Activated T-helper 2 cell treated with anti-CD3 and anti-CD28 coated beads, Interferon-gamma antibody, Interleukin-2, Interleukin-4, amounts not matched to agents 10 μg/mL and 5 μg/mL and 100 μg/mL, durations not matched to agents 14 hours and 24 hours and 36 hours (primary cell): ENCODE data around the gene DAZAP1. TPM values are rescaled to one million over a fixed set of nuclear protein-coding genes. Genes with fewer than 3 reads are reported as not detected.
A peak's percentile ranks its signal among the peaks of the same experiment; 100 is the strongest.

Experiments
- DNase-seq: peaks from one replicate; pipeline ENCODE4 v3.0.0; 2021; ENCODE audit warnings: low spot score
- H3K27ac Mint-ChIP-seq: one replicate; pipeline ENCODE4 v1.8.0; 2021; ENCODE audit warnings: mixed read lengths
- H3K27me3 Mint-ChIP-seq: one replicate; pipeline ENCODE4 v1.8.0; 2021; ENCODE audit warnings: low read depth, mixed read lengths
- H3K36me3 Mint-ChIP-seq: one replicate; pipeline ENCODE4 v1.8.0; 2021; ENCODE audit warnings: low read depth, mixed read lengths
- H3K4me1 Mint-ChIP-seq: one replicate; pipeline ENCODE4 v1.8.0; 2021; ENCODE audit warnings: low read depth, mixed read lengths
- H3K4me3 Mint-ChIP-seq: one replicate; pipeline ENCODE4 v1.8.0; 2021; ENCODE audit warnings: low read depth, mild to moderate bottlenecking, moderate library complexity, mixed read lengths
- H3K9me3 Mint-ChIP-seq: one replicate; pipeline ENCODE4 v1.8.0; 2021; ENCODE audit warnings: mixed read lengths
- intact Hi-C: fragments of 100-400 bp; cut with micrococcal nuclease; formaldehyde crosslinking; loops from one replicate; pipeline ENCODE4 v1.15.1; 2023
- total RNA-seq: library from RNA; stranded (reverse); gene quantifications from 2 replicates; pipeline ENCODE4 v1.2.3, GENCODE V29; 2022

Gene DAZAP1
- total RNA-seq, 1 donor from 2014 or later = 290 TPM

DNA sequence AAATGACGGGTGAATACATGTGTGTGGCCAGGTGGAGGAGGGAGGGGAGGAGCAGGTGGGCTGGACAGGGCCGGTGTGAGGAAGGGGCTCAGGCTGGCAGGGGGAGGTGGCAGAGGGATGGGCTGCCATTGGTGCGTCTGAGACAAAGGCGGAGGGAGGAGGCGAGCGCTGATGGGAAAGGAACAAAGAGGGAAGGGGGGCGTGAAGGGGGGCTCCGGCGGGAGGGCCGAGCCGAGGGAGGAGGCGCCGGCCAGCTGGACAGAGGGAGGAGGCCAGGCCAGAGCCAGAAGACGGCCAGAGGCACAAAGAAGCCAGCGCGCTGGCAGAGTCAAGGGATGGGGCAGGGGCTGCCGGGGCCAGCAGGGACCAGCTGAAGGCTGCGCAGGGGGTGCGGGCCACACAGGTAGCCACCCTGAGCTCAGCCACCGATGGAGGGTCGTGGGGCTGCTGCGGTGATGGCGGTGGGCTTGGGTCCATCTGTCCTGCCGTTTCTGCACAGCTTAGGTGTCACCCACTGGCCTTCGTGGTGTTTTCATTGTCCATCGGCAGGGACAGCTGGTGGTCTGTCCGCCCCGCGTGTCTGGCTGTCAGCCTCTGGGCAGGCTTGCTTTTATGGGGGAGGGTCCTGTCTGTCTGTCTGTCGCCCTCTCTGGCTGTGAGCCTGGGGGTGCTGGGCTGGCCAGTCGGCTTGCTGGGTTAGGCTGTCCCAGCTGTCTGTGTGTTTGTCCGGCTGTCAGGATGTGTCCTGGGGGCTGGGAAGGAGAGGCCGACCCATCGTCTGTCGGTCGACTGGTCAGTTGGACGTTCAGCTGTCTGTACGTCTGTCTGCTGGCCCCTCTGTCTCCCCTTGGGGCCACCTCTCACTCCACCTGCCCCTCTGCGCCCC, 44.8 kb downstream of the DAZAP1 start:
- Mint-ChIP-seq H3K36me3 (no peaks in the 10 kb centered on the region), H3K27me3 (peaks cover 56% of the 10 kb centered on the region)

DNA sequence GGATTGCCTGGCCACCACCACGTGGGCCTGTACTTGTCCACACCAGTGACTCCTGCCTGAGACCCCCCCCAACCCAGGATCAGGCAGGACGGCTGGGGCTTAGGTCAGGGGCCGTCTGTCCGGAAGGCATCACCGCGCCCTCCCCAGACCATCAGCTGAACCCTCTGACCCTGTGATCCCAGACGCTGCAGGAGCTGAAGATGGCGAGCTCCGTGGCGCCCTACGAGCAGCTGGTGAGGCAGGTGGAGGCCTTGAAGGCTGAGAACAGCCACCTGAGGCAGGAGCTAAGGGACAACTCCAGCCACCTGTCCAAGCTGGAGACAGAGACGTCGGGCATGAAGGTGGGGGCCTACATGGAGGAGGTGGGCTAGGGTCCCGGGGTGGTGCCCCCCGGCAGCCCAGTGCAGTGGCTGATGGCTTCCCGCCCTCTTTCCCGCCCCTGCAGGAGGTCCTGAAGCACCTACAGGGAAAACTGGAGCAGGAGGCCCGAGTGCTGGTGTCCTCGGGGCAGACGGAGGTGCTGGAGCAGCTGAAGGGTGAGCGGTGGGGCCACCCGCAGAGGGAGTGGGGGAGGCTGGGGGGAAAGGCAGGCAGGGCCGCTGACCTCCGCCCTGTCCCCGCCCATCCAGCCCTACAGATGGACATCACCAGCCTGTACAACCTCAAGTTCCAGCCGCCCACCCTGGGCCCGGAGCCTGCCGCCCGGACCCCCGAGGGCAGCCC, 45.6 kb downstream of the DAZAP1 start:
- intact Hi-C loops = no loop called here
- Mint-ChIP-seq H3K4me3 (no peak overlapping the region), H3K27me3 (peaks cover 53% of the 10 kb centered on the region), H3K27ac (no peak overlapping the region), H3K9me3 (no peaks in the 10 kb centered on the region), H3K4me1 (peaks cover 4% of the 10 kb centered on the region), H3K36me3 (no peaks in the 10 kb centered on the region)
- no peak for DNase-seq

More for the DNA sequence above, 44.8 kb downstream of the DAZAP1 start:
- Mint-ChIP-seq H3K4me1 (peaks cover 4% of the 10 kb centered on the region), H3K4me3 (no peak overlapping the region), H3K27ac (no peak overlapping the region), H3K9me3 (no peaks in the 10 kb centered on the region)
- intact Hi-C loops = no loop called here
- no peak for DNase-seq

GRCh38 chr19:1453525-1454364, 46.4 kb downstream of the DAZAP1 start:
- Mint-ChIP-seq H3K4me1 (peaks cover 4% of the 10 kb centered on the region), H3K9me3 (no peaks in the 10 kb centered on the region), H3K4me3 (no peak overlapping the region), H3K27ac (no peak overlapping the region), H3K36me3 (no peaks in the 10 kb centered on the region), H3K27me3 (peaks cover 53% of the 10 kb centered on the region)
- no peak for DNase-seq
- intact Hi-C loops = no loop called here

DNA sequence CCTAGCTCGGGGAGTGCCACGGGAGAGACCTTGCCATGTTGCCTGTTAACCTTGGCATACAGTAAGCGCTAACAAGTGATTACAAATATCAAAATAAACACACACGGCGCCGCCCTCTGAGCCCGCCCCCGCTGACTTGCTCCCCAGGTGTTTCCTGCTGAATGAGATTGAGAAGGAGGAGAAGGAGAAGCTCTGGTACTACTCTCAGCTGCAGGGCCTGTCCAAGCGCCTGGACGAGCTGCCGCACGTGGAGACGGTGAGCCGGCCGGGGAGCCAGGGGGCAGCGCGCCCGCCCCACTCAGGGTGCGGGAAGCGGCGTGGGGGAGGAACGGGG, 47.6 kb downstream of the DAZAP1 start:
- intact Hi-C loops = no loop called here

GRCh38 chr19:1455336-1456120, 48.1 kb downstream of the DAZAP1 start:
- H3K27ac Mint-ChIP-seq = no peak overlapping the region
- H3K9me3 Mint-ChIP-seq = no peaks in the 10 kb centered on the region
- H3K4me1 Mint-ChIP-seq = peaks cover 4% of the 10 kb centered on the region
- H3K4me3 Mint-ChIP-seq = peak overlapping the region; percentile 1
- peak; percentile 55 for DNase-seq
- no peaks in the 10 kb centered on the region for H3K36me3 Mint-ChIP-seq
- intact Hi-C loops = no loop called here
- peaks cover 45% of the 10 kb centered on the region for H3K27me3 Mint-ChIP-seq

More for the DNA sequence above, 47.6 kb downstream of the DAZAP1 start:
- Mint-ChIP-seq H3K4me3 (no peak overlapping the region), H3K27me3 (peaks cover 48% of the 10 kb centered on the region), H3K36me3 (no peaks in the 10 kb centered on the region), H3K4me1 (peaks cover 4% of the 10 kb centered on the region), H3K9me3 (no peaks in the 10 kb centered on the region), H3K27ac (no peak overlapping the region)
- no peak for DNase-seq

GRCh38 chr19:1456121-1456900, 48.9 kb downstream of the DAZAP1 start:
- Mint-ChIP-seq H3K4me1 (peaks cover 4% of the 10 kb centered on the region), H3K27me3 (peaks cover 37% of the 10 kb centered on the region), H3K27ac (no peak overlapping the region), H3K36me3 (no peaks in the 10 kb centered on the region), H3K4me3 (no peak overlapping the region), H3K9me3 (no peaks in the 10 kb centered on the region)
- intact Hi-C loops = no loop called here
- DNase-seq = no peak

GRCh38 chr19:1457031-1457739, 49.8 kb downstream of the DAZAP1 start:
- Mint-ChIP-seq H3K9me3 (no peaks in the 10 kb centered on the region), H3K4me1 (peaks cover 4% of the 10 kb centered on the region), H3K36me3 (no peaks in the 10 kb centered on the region), H3K27me3 (peaks cover 34% of the 10 kb centered on the region), H3K4me3 (no peak overlapping the region), H3K27ac (no peak overlapping the region)
- intact Hi-C loops = no loop called here
- DNase-seq = no peak

GRCh38 chr19:1457892-1458291, 50.5 kb downstream of the DAZAP1 start:
- intact Hi-C loops = no loop called here
- peaks cover 28% of the 10 kb centered on the region for H3K27me3 Mint-ChIP-seq
- H3K27ac Mint-ChIP-seq = no peak overlapping the region
- peaks cover 4% of the 10 kb centered on the region for H3K4me1 Mint-ChIP-seq
- H3K36me3 Mint-ChIP-seq = no peaks in the 10 kb centered on the region
- H3K4me3 Mint-ChIP-seq = no peak overlapping the region
- H3K9me3 Mint-ChIP-seq = no peaks in the 10 kb centered on the region
- DNase-seq = no peak

- Mint-ChIP-seq H3K36me3 (no peaks in the 10 kb centered on the region), H3K27ac (no peak overlapping the region), H3K4me1 (peaks cover 4% of the 10 kb centered on the region), H3K27me3 (peaks cover 20% of the 10 kb centered on the region), H3K9me3 (no peaks in the 10 kb centered on the region), H3K4me3 (no peak overlapping the region)
- intact Hi-C loops = no loop called here
- DNase-seq = no peak
Measured at GRCh38 chr19:1459479-1459878, 52.1 kb downstream of the DAZAP1 start.

- Mint-ChIP-seq H3K9me3 (no peaks in the 10 kb centered on the region), H3K4me1 (peaks cover 4% of the 10 kb centered on the region), H3K4me3 (no peak overlapping the region), H3K27me3 (peaks cover 17% of the 10 kb centered on the region), H3K36me3 (no peaks in the 10 kb centered on the region), H3K27ac (no peak overlapping the region)
- no peak for DNase-seq
- intact Hi-C loops = no loop called here
Measured at GRCh38 chr19:1460033-1460995, 52.9 kb downstream of the DAZAP1 start.
